GM21528 (cell line): ENCODE measurements around the gene CROCC2.

Experiments
- ATAC-seq: cut with Tn5 transposase; IDR thresholded peaks from one replicate; pipeline ENCODE4 v1.9.1; 2021; ENCODE audit warnings: mild to moderate bottlenecking, moderate library complexity; ENCODE audit not compliant: unreplicated experiment, low FRiP score

Gene CROCC2

GRCh38 chr2:240982821-240983281 is 76.7 kb downstream of the CROCC2 start:
- no peak for ATAC-seq

- no peak for ATAC-seq
Observed at GRCh38 chr2:240983361-240983995, 77.3 kb downstream of the CROCC2 start.

GRCh38 chr2:240983996-240984498 is 77.9 kb downstream of the CROCC2 start:
- ATAC-seq, result no peak

GRCh38 chr2:240985881-240986786 is 80.0 kb downstream of the CROCC2 start:
- no peak for ATAC-seq

- ATAC-seq, result no peak
Observed at GRCh38 chr2:240986787-240987411, 80.8 kb downstream of the CROCC2 start.

- no peak for ATAC-seq
Observed at GRCh38 chr2:240987588-240987987, 81.5 kb downstream of the CROCC2 start.

GRCh38 chr2:240988146-240988545 is 82.0 kb downstream of the CROCC2 start:
- no peak for ATAC-seq

GRCh38 chr2:240988571-240989271 is 82.6 kb downstream of the CROCC2 start:
- no peak for ATAC-seq

- no peak for ATAC-seq
Observed at GRCh38 chr2:240989451-240990265, 83.5 kb downstream of the CROCC2 start.

- no peak for ATAC-seq
Observed at GRCh38 chr2:240990266-240990529, 84.1 kb downstream of the CROCC2 start.

GRCh38 chr2:240990726-240991377 is 84.7 kb downstream of the CROCC2 start:
- no peak for ATAC-seq

- ATAC-seq, result no peak
Observed at GRCh38 chr2:240991378-240992263, 85.5 kb downstream of the CROCC2 start.

- ATAC-seq, result no peak
Observed at GRCh38 chr2:240992572-240993291, 86.6 kb downstream of the CROCC2 start.

GRCh38 chr2:240993446-240994170 is 87.5 kb downstream of the CROCC2 start:
- no peak for ATAC-seq

GRCh38 chr2:240994171-240994896 is 88.2 kb downstream of the CROCC2 start:
- ATAC-seq, result no peak
